Lung (tissue), 12 donors: ENCODE results near the gene ANO1. TPM values are rescaled to one million over a fixed set of nuclear protein-coding genes. Genes with fewer than 3 reads are reported as not detected.

Experiments
- ATAC-seq: fragments of 200-7000 bp; cut with Tn5 transposase; one replicate; pipeline ENCODE4 v1.9.1; 2020; ENCODE audit warnings: moderate number of reproducible peaks; ENCODE audit not compliant: insufficient read depth, low FRiP score
- DNase-seq, 3 donors: peaks; one replicate each; pipeline ENCODE4 v3.0.0-alpha.2; 2013 to 2017
- H3K27ac ChIP-seq, 2 donors: one replicate each; pipeline ENCODE4 v1.5.1; 2013; ENCODE audit warnings: mild to moderate bottlenecking in 2 of 2, moderate library complexity in 2 of 2, control low read depth in 1 of 2, inconsistent platforms in 1 of 2, low read depth in 1 of 2, low read length in 1 of 2
- H3K27me3 ChIP-seq, 3 donors: one replicate each; pipeline ENCODE4 v1.5.1; 2013; ENCODE audit warnings: low read length in 2 of 3; ENCODE audit not compliant: control insufficient read depth in 3 of 3, insufficient read depth in 3 of 3
- H3K36me3 ChIP-seq, 4 donors: one replicate each; pipeline ENCODE4 v1.5.1; 2013; ENCODE audit warnings: low read length in 4 of 4, mild to moderate bottlenecking in 1 of 4, moderate library complexity in 1 of 4; ENCODE audit not compliant: control insufficient read depth in 4 of 4, insufficient read depth in 4 of 4
- H3K4me1 ChIP-seq, 5 donors: one replicate each; pipeline ENCODE4 v1.5.1; 2013; ENCODE audit warnings: low read length in 5 of 5, mild to moderate bottlenecking in 2 of 5, moderate library complexity in 1 of 5; ENCODE audit not compliant: control insufficient read depth in 5 of 5, insufficient read depth in 5 of 5
- H3K4me3 ChIP-seq: one replicate; pipeline ENCODE4 v1.5.1; 2013; ENCODE audit warnings: mild to moderate bottlenecking, control low read depth, moderate library complexity
- H3K9ac ChIP-seq, 2 donors: one replicate each; pipeline ENCODE4 v1.5.1; 2013; ENCODE audit warnings: low read length in 2 of 2, control low read depth in 1 of 2; ENCODE audit not compliant: insufficient read depth in 1 of 2
- H3K9me3 ChIP-seq, 4 donors: one replicate each; pipeline ENCODE4 v1.5.1; 2013; ENCODE audit warnings: low read length in 3 of 4, mild to moderate bottlenecking in 1 of 4, moderate library complexity in 1 of 4; ENCODE audit not compliant: control insufficient read depth in 4 of 4, insufficient read depth in 3 of 4
- WGBS, 2 donors: extraction: QIAGEN DNeasy Blood & Tissue Kit; methylation state at CpG; one replicate each; pipeline ENCODE4 v1.1.7; 2013; 5-methylcytosine and 5-hydroxymethylcytosine counted together
- polyA plus RNA-seq, 2 donors: library from polyadenylated mRNA; stranded (reverse); fragments of 200-250 nt; gene quantifications; one replicate each; pipeline ENCODE4 v1.2.1, GENCODE V29; 2013
- total RNA-seq, 2 donors: library from RNA; depleted of rRNA in 1 of 2; stranded (reverse); fragments of >200 nt in 1 of 2; gene quantifications; one replicate each; pipeline ENCODE4 v1.2.1, GENCODE V29; 2014 to 2021
- TF ChIP-seq, protein P1 (sequence below): IDR thresholded peaks from 2 replicates; pipeline ENCODE4 v1.5.1; 2012; ENCODE audit warnings: mild to moderate bottlenecking; ENCODE audit errors: control extremely low read depth, extremely low read depth
- donor health status: control.
- donor health status: control.
- donor health status: Bipolar disorder and iron deficiency.
- donor health status: healthy.
- donor health status: DM: yes; HTN: yes; CAD: no.

ANO1 gene
- total and polyA plus RNA-seq, 4 donors, result 1.2 to 10.8 (median 5.5) TPM

- Histone ChIP-seq H3K4me1 (peaks cover 0 to 13% (median 10%) of the 10 kb centered on the region in 5 donors), H3K27me3 (no peaks in the 10 kb centered on the region), H3K9me3 (no peaks in the 10 kb centered on the region), H3K27ac (no peak overlapping the region), H3K4me3 (no peak overlapping the region), H3K9ac (peak overlapping the region in 1 of 2 donors; percentile 21), H3K36me3 (peaks cover 0 to 34% (median 12%) of the 10 kb centered on the region in 4 donors)
- TF ChIP-seq, protein P1, sequence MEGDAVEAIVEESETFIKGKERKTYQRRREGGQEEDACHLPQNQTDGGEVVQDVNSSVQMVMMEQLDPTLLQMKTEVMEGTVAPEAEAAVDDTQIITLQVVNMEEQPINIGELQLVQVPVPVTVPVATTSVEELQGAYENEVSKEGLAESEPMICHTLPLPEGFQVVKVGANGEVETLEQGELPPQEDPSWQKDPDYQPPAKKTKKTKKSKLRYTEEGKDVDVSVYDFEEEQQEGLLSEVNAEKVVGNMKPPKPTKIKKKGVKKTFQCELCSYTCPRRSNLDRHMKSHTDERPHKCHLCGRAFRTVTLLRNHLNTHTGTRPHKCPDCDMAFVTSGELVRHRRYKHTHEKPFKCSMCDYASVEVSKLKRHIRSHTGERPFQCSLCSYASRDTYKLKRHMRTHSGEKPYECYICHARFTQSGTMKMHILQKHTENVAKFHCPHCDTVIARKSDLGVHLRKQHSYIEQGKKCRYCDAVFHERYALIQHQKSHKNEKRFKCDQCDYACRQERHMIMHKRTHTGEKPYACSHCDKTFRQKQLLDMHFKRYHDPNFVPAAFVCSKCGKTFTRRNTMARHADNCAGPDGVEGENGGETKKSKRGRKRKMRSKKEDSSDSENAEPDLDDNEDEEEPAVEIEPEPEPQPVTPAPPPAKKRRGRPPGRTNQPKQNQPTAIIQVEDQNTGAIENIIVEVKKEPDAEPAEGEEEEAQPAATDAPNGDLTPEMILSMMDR, result no peak
- DNase-seq (no peak), ATAC-seq (no peak)
- WGBS, 2 donors, result 78 to 90% methylated on average over 6 of the region's 6 CpGs
Measured at GRCh38 chr11:70206982-70207376, 128.9 kb downstream of the ANO1 start.

DNA sequence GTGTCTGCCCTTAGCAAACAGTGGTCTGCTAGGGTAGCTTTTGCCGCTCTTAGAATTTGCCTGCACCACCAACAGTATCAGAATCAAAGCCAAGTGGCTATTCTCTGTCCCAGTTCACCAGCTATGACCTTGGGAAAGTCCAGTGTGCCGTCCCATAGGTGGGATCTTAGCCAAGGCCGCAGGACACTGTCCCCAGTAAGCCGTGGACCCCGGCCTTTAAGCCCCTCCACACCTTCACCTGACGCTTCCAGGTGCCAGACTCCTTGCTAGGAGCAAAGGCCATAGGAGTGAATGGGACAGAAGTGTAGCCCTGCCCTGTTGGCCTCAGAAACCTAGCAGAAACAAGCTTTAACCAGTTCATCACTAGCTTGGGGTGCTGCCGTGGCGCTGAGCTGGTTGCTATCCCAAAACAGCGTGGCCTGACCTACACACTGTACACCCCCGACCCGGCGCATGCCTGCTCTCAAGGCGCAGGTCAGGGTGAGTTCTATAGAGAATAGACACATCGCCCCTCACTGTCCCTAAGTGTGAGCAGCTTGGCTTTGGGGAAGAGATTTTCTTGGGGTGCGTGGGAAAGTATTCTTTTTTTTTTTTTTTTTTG, 129.5 kb downstream of the ANO1 start:
- Histone ChIP-seq H3K4me3 (no peak overlapping the region), H3K27ac (no peak overlapping the region), H3K9me3 (no peaks in the 10 kb centered on the region), H3K9ac (no peak overlapping the region), H3K4me1 (peaks cover 0 to 13% (median 5%) of the 10 kb centered on the region in 5 donors), H3K36me3 (peaks cover 0 to 34% (median 12%) of the 10 kb centered on the region in 4 donors), H3K27me3 (no peaks in the 10 kb centered on the region)
- 92 to 94% methylated on average over 15 of the region's 15 CpGs for WGBS, 2 donors
- ATAC-seq, result no peak
- no peak for DNase-seq
- TF ChIP-seq, protein P1, result no peak

DNA sequence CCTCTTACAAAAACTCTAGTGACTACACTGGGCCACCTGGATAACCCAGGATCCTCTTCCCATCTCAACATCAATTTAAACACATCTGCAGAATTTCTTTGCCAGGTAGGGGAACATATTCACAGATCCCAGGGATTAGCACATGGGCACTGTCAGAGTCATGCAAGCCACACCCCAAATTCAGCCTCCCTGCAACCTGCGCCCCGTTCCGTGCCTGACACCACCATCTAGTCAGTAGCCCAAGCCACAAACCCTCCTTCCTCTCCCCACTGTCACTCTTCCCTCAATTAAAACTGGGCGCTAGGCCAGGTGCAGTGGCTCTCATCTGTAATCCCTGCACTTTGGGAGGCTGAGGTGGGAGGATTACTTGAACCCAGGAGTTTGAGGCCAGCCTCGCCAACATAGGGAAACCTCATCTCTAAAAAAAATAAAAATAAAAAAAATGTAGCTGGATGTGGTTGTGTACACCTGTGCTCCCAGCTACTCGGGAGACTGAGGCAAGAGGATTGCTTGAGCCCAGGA, 131.3 kb downstream of the ANO1 start:
- Histone ChIP-seq H3K36me3 (peaks cover 0 to 34% (median 12%) of the 10 kb centered on the region in 4 donors), H3K9ac (no peak overlapping the region), H3K4me1 (peaks cover 0 to 6% (median 5%) of the 10 kb centered on the region in 5 donors), H3K27ac (no peak overlapping the region), H3K4me3 (no peak overlapping the region), H3K9me3 (no peaks in the 10 kb centered on the region), H3K27me3 (no peaks in the 10 kb centered on the region)
- TF ChIP-seq, protein P1, result no peak
- DNase-seq, result no peak
- ATAC-seq, result no peak
- 78 to 93% methylated on average over 6 of the region's 6 CpGs for WGBS, 2 donors

GRCh38 chr11:70210051-70210501, 132.0 kb downstream of the ANO1 start:
- Histone ChIP-seq H3K4me1 (peaks cover 0 to under 1% (median 0%) of the 10 kb centered on the region in 5 donors), H3K27ac (no peak overlapping the region), H3K9me3 (no peaks in the 10 kb centered on the region), H3K4me3 (no peak overlapping the region), H3K36me3 (peaks cover 0 to 31% (median 11%) of the 10 kb centered on the region in 4 donors), H3K27me3 (no peaks in the 10 kb centered on the region), H3K9ac (no peak overlapping the region)
- TF ChIP-seq, protein P1, result no peak
- ATAC-seq (no peak), DNase-seq (no peak)
- WGBS, 2 donors, result 89 to 91% methylated on average over 8 of the region's 8 CpGs
